Measurements from ENCODE around the gene CARD10.

The CARD10 gene

DNA sequence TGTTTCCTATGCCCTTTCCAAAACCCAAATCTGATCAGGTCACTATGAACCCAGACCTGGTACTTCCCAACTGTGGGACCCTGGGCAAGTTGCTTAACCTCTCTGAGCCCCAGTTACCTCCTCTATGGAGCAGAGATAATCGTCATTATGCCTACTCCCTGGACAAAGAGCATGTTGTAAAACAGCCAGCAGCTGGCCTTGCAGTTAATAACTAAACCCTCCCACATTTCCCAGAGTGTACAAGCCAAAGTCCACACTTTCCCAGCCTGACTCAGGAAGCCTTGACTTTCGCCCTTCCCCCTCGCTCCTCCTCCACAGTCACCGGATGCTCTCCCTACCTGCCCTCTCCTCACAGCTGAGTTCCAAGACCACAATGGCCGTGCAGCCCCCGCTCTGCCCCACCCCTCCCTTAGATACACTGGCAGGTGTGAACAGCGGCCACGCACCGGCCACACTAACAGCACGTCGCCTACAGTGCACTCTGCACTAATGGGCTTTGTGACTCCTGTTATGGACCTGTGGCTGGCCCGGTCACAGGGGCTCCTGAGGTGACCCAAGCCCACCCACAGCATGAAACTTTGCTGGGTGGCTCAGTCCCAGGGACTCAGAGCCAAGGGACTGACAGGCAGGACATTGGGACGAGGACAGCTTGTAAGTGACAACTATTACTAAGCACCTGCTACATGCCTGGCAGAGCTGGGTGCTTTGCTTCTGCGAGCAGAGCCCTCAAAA is 17.4 kb downstream of the CARD10 start:
- DNase-seq = peak; percentile 71

DNA sequence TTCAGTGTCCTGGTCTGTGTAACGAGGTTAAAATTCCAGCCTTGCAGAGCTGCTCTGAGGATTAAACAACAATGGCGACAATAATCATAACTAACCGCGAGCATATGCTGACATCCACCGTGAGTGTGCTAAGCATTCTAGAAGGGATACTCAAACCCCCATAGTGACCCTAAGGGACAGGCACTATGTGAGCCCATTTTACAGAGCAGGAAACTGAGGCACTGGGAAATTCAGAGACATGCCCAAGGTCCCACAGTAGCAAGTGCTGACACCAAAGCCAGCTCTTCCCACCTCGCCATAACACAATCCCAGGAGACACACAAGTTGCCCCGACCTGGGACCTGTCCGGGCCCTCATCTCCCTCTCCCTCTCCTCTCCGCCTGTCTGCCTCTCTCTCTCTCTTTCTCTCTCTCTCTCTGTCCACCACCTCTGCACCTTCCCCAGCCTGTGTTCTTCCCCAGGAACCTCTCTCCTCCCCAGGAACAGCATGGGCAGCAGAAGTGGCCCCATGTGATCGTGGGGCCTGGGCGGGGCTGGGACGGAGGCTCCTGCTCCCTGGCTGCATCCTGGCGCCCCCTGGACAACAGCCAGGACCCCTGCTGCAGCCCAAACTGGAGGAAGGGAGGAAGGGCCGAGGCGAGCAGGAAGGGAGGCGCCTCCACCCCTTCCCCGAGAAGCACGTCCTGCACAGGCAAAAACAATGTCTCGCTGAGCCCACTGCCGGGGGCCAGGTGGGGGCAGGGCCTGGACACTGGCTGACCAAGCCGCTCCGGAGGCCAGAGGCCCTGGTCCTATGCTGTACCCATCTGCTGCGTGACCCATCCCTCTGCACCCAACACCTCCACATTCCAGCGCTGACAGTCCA is 18.2 kb downstream of the CARD10 start:
- DNase-seq = no peak

DNA sequence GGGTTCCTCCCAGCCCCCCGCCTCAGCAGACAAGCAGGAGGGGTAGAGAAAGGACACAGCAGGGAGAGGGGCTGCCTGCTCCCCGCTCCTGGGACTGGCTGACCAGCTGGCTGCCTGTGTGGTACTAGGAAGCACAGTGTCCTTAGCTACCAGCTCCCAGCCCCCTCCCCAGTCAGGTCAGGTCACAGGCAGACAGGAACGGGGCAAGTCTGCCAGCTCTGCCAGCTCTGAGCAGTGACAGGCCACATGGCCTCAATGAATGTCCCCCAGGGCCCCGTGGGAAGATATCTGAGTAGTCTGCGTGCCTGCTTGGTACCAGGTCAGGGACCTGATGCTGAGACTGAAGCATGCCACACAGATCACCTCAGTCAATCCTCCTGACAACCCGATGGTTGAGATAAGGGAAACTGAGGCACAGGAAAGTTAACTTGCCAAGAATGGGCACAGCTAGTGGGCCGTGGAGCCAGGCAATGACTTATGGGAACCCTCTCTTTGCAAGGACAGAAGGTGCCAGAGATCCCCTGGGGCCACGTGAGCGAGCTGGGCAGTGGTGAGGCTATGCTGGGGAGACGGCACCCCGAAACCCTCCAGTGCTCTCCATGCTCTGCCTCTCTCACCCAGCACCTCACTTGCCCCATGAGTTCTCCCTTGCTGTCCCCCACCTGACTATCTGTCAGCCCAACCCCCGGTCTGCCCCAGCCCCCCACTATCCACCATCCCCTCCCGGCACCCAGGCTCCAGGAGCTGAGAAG is 19.2 kb downstream of the CARD10 start:
- no peak for DNase-seq

DNA sequence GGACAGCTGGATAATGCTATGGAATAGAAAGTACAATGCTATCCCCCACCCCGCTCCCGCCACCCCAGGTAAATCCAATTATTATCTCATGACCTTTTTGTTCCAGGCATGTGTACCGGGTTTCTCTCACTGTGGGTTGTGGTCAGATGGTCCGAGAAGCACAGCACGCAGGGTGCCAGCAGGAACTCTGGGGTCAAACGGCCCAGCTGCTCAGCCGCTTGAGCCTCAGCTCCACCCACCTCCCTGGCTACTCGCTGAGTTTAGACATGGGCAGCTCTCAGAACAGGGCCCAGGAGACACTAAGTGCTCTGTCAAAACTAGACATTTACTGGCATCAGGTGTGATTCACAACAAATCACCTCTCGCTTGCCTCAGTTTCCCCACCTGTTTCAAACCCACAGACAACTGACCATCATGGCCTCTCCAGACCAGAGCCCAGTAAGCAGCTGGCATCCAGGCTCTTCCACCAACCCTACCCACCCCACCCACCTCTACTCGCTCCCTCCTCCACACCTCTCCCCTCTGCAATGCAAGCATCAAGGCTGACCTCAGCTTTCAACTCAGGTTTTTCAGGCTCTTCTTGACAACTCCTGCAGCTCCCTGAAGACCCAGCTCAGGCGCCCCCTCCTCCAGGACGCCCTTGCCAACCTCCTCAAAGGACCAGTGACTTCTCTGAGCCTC is 20.0 kb downstream of the CARD10 start:
- no peak for DNase-seq

DNA sequence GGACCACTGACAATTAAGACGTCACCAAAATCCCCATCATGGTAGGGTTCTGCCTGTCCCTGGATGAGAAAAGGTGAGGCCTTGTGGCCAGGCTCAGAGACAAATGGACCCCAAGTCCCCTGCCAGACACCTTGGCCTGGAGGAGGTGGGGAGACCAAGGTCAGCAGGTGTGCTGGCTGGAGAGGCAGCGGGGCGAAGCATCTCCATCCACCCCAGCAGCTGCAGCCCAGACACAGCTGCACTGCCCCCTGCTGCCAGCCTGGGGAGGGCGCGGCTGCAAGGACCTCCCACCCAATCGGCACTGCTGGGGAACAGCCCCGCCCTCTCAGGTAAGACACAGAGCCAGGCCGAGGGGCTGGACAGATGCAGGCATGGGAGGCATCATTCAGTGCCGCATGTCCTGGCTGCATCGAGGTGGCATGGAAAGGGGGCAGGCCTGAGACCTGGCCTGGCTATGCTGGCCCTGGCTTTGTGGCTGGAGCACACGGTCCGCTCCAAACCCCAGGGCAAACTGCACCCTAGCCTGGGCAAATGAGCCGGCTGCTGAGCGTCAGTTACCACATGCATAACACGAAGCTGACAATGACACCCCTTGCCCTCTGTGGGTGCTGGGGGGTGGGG is 20.8 kb downstream of the CARD10 start:
- DNase-seq = no peak

DNA sequence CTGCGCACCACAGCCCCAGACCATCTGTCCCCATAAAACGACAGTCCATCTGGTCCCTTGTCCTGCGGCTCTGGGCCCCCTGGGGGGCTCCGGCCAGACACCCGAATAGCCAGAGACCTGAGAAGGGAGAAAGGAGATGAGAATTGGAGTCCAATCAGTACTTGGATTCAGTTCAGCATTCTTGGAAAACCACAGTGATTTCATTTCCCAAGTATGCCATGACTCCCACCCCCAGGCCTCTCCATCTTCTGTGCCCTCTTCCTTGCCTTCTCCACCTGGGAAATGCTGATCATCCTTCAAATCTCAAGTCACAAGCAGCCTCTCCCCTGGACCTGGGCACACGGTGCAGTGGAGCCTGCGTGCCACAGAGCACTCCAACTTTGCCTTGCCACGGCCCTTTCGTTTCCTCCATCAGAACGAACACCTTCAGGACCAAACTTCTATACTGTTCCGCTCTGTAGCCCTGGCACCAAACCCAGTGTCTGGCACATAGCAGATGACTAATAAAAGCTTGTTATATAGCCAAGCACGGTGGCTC is 22.1 kb downstream of the CARD10 start:
- DNase-seq = no peak

DNA sequence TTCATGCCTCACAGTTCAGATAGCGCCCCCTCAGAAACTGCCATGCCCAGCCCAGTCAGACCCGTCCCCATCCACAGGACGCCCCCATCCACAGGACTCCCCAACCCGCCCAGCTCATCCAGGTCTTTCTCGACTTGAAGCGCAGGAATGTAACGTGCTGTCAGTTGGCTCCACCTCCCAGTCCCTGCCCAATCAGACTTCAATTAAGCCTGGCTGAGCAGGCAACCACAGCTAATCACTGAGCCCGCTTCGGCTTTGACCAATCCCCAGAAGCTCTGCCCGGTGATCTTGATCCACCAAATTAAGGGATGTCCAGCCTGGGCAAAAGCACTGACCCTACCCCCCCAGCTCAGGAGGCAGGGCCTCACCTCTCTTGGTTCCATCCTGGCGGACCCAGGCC is 22.6 kb downstream of the CARD10 start:
- DNase-seq = no peak

DNA sequence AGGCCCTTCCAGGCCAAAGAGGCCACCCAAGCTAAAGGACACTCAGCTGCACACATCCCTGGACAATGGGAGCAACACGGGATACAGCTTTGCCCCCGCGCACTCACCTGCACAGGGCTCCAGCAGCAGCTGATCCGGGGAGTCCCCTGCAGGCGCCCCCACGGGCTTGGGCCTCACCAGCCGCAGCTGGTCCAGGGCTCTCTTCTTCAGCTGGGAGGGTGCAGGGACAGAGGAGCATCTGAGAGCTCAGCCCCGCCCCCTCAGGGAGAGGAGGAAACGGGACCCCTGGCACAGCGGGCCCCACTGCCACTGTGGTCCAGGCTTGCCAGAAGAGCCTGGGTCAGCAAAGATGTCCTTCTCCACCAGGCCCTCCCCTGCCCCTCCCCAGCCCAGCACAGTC is 25.2 kb downstream of the CARD10 start:
- DNase-seq = no peak

DNA sequence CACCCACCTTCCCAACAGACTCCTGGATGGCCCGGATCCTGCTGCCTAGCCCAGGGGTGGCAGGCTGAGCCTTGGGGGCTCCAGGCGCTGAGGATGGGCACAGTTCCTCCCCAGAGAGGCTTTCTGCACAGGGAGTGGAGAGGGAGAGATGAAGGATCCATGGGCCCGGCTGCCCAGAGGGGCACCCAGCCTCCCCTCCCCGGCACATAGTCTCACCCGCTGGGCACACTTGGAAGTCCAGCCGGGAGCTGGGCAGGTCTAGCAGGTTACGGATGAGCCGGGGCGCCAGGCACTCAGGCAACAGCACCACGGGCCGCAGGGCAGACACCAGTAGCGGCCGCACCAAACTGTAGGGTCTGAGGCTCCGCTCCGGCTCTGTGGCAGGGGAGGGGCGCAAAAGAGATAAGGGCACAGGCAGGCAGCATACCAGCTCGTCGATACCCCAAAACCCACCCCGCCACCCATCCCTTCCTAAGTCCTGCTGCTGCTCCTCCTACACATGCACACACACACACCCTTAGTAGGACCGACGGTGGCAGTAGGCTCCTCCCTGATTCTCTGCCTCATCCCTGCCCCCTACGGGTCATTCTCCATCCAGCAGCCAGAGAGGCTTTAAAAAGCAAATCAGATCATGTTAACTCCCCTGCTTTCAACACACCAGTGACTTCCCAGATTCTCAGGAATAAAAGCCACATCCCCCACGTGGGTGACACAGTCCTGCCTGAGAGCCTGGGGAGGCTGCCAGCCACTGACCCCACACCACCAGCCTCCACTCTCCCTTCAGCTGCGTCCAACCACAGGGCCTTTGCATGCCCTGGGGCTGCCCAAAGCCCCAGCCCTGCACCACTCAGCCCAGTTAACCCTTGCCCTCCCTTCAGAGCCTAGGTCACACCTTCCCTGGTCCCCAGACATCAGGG is 26.5 kb downstream of the CARD10 start:
- no peak for DNase-seq

DNA sequence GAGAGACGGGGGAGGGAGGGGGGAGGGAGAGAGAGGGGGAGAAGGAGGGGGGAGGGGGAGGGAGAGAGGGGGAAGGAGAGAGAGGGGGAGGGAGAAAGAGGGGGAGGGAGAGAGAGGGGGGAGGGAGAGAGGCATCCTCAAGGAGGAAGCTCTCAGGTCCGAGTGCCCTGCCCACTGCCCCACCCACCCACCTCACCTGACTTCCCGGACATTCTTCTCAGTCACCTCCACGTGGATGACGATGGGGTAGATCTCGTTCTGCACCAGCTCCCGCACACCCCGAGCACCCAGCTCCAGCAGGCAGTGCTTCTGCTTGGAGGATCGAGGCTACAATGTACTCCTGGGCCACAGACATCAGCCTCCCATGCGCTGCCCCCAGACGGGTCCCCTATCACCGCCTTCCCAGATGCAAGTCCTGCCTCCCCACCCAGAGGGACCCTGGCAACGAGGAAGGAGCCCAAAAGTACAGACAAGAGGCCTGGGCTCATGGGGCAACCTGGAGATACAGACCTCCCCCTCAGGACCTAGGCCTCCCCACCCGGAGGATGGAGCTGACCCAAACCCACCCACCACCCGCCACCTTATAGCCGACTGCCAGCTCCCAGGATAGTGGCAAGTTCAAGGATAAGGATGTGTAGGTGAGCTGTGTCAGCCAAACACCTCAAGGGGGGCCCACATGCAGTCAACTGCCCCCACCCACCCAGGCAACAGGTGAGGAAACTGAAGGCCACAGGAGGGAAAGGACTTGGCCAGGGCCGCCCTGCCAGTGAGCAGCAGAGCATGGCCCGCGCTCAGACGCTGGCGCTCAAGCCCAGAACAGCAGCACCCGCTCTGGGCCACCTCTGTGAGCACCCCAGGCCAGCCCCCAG is 27.4 kb downstream of the CARD10 start:
- DNase-seq = no peak

DNA sequence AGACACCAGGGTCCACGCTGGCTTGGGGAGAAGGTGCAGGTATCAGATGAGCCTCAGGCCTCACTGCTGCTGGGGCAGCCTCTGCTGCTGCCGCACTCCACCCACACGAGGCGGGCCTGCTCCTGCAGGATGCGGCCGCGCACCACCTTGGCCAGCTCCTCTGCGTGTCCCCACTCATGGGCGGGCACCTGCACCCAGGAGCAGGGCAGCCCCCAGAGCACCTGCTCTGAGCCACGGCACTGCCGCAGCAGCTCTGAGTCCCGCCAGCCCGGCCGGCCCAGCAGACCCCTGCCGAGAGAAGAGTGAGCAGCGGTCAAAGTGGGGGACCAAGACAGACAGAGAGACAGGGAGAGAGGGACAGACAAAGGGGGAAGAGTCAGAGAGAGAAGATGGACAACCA is 28.1 kb downstream of the CARD10 start:
- no peak for DNase-seq

DNA sequence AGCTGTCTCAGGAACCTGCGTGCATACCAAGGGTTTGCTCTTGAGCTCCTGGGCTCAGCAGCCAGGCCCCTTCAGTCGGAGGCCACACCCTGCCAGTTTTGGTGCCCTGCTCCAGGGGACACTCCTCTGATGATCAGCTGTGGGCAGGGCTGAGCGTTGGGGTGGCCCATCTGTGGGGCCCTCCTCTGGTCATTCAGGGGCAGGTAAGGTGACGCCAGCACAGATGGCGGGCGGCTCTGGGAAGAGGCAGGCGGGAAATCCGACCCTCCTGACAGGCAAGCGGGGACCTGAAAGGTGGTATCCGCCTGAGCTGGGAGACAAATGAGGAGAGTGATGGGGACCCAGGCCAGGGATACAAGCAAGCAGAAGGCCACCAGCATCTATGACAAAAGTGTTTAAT is 29.2 kb downstream of the CARD10 start:
- DNase-seq = no peak

DNA sequence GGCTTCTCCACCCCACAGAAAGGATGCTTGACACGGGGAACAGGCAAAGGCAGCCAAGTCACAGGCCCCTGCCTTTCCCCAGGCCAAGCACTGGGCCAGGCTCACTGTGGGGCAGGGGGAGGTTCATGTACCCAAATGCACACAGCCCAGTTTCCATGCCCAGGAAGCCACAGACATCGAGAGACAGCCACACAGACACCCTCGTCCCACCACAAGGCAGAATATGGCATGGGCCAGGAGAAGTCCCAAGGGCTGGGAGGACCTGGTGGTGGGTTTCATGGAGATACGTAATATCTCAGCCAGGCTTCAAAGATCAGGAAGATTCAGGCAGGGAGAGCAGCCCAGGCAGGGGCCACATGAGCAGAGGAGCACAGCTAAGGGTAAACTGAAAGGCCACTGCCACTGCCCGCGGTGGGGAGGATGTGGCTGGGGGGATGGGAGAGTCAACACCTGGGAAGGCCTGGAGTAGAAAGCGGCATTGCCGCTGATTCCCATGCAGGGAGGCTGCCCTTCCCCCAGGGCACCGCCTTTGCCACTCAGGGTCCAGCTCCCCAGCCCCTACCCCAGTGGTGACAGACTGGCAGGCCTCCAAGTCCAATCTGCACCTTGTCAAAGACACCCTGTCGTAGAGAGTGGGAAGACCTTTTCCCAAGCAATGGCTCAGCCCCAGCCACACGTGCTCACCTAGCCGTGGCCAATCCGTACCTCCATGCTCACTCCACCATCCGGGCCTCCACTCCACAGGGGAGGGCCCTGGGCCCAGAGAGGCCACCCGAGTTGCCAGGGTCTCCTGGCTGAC is 30.7 kb downstream of the CARD10 start:
- DNase-seq = no peak

DNA sequence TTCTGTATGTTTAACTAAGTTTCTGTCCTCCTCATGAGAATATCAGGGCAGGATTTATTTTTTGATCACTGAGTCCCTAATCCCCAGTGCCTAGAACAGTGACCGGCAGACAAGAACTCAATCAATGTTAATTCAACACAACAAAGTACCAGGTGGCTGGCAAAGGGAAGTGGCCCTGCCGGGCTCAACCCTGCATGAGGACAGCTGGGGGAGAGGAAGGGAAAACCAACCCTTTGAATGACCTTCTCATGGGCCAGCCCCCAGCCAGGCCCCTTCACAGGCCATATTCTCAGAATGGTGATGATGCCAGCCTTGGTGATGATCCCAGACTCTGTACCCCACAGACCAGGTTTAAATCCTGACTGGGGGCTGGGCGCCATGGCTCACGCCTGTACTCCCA is 31.6 kb downstream of the CARD10 start:
- DNase-seq = no peak

DNA sequence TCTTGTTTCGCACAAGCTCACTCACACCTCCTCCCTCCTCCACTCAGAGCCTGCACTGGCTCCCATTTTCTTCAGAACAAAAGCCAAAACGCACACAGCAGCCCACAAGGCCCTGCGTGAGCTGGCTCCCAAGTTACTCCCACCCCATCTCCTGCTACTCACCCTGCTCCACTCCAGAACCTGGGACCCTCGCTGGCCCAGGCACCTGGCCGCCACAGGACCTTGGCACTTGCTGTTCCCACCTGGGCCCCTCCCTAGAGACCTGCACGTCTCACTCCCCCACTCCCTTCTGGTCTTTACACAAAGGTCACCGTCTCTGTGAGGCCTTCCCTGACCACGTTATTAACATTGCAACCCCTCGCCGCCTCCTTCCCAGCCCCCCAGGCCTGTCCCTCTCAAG is 32.1 kb downstream of the CARD10 start:
- no peak for DNase-seq

DNA sequence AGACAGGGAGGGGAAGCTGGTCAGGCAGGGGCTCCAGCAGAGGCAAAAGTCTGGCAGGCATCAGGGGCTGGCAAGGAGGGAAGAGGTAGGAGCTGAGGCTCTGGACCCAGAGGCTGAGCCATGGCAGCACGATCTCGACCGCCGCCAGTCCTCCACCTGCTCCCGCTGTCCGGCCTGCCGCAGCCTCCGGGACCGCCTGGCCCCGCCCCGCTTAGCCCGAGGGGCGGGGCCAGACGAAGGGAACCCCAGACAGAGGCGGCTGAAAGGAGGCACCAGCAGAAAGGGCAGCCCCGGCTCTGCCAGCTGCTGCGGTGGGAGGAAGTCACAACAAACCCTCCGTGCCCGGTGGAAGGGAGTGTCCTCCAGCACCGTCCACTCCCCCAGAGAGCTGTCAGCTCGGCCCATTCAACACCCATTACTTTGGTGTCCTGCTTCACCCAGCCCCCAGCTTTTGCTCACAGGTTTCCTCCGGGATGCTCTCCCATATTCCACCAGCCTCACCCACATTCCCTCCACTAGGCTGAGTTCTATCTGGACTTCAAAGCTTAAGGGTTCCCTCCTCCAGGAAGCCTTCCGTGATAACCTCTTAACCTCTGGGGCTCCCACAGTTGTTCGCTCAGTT is 32.9 kb downstream of the CARD10 start, which contains the start of gene MFNG:
Gene MFNG, minus strand, starts transcription at position 161 of the 622 bp plus-strand sequence. CDS start 207 bp downstream, outside the sequence.
- peak; percentile 24 for DNase-seq

DNA sequence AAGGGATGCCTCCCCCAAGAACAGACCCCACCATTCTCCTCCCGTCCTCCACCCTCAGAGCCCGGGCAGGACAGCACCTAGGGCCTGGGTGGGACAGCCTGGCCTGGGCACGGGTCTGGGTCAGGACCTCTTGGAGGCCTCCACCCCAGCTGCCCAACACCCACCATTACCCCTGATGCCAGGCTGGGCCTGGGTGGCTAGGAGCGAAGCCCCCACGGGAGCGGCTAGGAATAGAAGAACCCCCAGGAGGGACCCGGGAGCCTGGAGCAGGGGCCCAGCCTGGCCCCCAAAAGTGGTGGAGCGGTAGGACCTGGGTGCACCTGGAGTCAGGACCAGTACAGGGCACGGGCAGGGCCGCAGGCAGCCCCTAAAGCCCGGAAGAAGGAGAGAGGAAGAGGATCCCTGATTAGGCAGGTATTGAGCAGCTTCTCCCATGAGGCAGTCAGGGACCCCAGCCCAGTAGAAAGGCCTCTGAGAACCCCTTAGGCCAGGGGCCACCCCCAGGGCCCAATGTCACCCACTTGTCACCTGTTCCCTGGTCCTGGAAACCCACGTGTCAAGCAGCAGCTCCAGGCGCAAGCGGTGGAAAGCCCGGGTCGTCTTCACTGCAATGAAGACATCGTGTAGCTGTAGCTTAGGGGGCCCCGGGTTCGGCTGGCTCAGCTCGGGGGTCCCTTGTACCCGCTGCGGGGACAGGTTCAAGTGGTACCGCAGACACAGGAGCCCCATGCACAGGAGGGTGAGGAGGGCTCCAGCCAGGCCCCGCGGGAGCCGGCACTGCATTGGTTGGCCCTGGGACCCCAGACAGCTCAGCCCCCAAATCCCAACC is 33.6 kb downstream of the CARD10 start:
- DNase-seq = no peak

Measured in NCI-H2029 (cell line).